Anterior cingulate cortex (tissue), 58 donors: ENCODE results near the gene PKNOX2.

ENCODE experiments used
- DNase-seq, 58 donors: peaks; one replicate each; lab custom pipeline; 2025; lab: John Stamatoyannopoulos, UW

Gene PKNOX2

DNA sequence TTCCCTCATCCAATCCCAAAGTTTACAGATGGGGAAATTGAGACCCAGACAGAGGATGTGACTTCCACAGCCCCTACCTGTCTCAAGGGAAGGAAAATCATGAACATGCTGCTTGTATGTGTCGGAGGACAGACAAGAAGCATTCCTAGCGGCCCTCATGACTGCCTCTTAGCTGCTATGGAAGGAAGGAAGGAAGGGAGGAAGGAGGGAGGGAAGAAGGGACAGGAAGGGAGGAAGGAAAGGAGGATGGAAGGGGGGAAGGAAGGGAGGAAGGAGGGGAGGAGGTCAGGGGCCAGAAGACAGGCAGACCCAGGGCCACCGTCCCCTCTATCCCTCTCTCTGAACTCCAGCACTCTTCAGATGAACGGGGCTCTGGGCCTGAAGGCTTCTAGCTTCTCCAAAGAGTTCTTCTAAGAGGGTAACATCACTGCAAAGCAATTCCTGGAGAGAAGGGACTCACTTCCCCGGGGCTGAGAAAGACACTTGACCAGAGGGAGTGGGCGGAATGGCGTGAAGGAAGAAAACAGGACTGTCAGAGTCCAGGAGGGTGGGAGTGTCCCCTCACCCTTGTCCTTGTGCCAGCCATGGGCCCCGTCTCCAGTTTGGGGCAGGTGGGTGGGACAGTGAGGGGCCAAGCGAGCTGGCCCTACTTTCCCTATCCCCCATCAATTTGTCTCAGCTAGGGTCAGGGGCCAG, 182.2 kb downstream of the PKNOX2 start:
- no peak for DNase-seq

DNA sequence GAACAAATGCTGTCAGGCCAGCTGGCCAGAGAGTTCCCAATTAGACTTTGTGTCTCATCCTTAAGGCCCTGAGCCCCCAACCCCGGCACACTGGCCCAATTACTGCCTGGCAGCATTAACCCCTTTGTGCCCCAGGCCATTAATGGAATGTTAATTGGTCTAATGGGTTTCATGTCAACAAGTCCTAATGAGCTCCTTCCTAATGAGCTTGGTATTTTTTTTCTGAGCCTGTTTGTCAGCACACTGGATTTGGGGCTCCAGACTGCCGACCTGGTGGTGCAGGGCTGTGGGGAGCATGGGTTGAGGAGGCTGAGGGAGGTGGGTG, 182.7 kb downstream of the PKNOX2 start:
- no peak for DNase-seq

DNA sequence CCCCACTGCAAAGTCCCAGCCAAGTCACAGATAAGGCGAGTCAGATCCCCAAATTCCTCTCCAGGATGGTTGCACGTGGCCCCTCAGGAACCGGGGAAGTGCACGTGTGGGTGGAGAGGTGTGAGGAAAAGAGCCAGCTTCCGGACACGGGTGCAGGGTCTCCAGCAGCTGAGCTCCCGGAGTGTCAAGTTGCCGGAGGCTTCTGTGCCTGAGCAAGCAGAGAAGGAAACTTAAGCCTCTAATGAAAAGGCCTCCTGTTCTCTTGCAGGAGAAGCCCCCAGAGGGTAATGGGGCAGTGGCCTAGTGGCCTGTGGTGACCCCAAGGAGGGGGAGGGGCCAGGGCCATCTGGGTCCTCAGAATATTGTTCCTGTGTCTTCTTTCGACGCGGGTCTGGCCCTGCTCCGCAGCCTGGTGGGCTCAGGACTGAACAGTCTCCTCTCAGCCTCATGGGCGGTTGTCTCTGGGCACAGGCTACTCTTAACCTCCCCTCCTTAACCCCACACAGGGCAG, 183.6 kb downstream of the PKNOX2 start:
- no peak for DNase-seq

DNA sequence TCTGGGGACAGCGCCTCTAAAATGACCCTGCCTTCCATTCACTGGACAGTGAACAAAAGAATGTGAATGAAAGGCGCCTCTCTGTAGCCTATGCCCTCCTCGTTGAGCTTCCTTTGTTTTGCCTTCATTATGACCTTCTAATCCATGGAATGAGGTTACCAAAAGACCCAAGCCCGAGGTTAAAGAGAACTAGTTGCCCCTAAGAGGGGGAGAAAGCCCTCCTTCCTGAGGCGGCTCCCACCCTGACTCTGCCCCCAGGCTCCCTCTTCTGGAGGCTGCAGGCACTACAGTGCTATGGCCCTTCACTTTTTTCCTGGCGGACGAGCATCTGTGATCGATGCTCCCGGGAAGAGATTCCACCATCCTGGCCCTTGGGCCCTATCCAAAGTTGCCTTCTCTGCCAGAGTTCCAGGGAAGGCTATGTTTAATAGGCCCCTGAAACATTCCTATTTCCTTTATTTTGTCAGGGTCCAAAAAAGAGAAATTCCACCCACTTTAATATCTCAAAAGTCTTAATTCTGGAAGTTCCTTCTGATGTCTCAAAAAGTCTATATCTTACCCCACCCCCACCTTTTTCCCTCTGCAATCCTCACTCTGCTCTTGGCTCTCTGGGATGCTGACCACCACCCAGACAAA, 184.2 kb downstream of the PKNOX2 start:
- peak in 42 of 58 donors; percentile 5 to 71 (median 31) for DNase-seq

DNA sequence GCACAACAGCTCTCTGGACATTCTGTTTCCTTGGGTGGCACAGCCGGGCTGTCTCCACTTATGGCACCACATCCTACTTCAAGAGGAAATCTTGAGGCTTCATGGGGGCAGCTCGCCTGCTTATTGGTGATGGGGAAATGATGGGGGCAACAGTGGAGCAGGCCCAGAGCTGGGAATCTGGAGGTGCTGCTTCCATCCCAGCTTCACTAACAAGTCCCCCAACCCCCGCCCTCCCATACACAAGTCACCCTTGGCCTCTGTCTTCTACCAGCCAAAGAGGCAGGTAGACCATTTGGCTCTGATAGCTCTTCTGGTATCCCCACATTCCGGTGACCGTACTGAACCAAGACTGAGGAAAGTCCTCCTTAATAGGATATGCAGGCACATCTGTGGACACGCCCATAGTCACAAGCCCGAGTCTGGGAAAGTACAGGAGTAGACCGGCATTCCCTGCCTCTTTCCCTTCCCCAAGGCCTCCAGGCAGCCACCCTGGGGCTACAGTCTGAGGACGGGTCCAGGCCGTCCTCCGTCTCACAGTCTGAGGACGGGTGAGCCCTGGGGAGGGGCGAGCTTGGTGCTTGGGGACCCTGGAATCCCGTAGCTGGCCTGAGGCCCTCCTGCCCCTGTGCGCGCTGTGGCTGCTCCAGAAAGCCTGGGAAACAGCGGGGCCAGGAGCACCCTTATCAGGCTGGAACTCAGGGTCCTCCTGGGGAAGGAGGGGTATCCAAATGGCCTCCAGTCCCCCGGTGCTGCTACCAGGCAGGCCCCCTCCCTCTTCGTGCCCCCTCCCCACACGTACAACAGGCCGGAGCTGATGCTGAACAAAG, 185.9 kb downstream of the PKNOX2 start:
- DNase-seq: no peak

DNA sequence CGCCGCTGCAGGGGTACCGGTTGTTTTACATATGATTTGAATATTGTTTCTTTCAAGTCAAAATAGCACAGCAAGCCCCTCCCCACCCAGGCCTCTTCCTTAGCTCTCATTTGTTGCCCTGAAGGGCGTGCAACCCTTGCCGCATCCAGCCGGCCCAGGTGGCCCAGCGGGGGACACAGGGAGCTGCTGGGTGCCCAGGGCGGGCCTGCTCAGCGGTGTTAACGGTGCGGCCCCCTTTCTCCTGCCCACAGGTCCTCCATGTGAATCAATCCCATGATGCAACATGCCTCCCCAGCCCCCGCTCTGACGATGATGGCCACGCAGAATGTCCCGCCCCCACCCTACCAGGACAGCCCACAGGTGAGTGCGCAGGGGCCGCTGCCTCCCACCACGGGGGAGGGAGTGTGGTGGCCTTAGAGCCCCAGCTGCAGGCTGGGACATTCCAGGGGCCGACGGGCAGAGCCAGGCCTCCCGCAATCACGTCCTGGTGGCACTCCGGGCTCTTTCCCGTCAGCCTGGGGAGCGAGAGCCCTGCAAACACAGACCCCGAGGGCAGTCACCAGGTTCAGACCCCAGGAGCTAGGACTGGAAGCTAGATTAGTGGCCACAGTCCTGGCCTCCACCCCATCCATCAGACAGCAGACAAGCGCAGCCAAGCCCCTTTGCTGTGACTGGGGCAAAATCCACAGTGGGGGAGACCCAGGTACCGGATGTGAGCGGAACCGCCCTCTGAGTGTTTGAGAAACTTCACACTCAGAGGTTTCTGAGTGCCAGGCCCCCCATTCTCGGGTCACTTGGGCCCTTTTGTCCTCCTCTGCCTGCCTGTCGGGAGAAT, 186.7 kb downstream of the PKNOX2 start:
- DNase-seq: no peak

DNA sequence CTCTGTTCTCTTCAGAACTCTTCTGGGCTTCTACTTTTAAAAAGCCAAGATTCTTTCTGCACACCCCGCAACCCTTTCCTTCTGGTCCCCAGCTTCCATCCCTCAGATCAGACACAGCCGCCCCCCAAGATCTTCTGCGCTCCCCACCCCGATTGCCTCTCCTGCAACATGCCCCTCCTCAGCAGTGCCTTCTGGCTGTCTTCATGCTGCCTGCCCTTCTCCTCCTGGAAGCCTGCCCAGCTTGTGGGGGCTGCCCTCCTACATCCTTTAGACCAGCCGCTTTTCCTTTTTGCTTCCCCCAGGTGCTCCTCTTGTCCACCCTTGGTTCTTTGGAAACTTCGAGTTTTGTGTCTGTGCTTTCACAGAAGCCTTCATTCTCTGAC, 187.3 kb downstream of the PKNOX2 start:
- DNase-seq: no peak

DNA sequence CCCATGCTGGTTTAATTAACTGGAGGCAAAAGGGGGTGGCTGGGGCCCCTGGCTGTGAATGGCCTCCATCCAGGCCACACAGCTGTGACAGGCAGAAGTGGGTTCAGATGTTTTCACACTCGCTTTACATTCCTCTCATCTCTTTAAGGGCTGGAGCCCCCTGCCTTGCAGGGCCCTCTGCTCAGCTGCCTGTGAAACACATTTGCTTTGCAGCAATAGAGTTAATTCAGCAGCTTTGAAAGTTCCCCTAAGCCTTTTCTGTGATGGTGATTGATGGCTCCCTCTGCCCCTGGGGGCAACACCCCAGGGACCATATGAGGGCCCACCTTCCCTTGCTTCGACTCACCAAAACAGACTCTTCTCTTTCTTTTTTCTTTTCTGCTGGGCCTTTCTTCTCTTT, 192.2 kb downstream of the PKNOX2 start:
- DNase-seq: no peak

DNA sequence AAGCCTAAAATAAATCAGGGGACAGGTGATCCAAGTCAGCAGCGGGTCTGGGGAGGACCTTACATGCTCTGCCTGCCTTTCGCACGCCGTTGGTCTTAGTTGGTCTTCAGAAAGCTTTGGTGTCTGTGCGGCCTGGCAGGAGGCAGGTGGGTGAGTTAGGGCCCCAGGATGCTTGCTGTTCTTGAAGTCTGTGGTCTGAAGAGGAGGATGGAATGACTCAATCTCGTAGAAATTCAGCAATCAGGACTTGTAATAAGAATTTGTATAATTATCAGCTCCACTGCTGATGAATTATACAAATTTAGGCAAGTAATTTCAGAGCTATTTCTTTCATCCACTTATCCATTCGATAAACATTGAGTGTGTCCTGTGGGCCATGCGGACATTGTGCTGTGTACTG, 193.0 kb downstream of the PKNOX2 start:
- DNase-seq: no peak

DNA sequence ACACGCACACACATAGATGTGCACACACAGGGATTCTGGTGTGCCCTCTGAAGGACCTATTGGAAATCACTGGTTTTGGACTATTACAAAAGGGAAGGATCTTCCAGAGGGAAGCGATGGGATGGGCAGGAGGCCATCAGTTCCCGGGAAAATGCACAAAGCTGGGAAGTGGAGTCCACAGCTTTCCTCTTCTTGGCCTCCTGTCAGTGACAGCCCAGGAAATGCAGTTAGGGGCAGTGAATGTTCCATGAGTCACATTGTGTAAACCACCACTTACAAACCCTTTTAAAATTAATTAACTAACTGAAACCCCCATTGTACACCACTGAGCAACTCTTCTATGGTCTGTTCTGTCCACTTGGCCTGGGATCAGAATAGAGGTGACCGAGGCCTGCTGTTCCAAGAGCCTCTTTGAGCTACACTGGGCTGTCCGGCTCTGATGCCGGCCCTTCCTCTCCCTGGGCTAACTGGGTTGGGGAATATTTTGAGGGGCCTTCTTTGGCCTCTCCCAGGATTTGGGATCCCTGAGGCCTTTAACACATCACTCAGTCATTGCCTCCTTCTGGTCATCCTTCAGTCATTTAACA, 193.8 kb downstream of the PKNOX2 start:
- peak in 1 of 58 donors; percentile 42 for DNase-seq

DNA sequence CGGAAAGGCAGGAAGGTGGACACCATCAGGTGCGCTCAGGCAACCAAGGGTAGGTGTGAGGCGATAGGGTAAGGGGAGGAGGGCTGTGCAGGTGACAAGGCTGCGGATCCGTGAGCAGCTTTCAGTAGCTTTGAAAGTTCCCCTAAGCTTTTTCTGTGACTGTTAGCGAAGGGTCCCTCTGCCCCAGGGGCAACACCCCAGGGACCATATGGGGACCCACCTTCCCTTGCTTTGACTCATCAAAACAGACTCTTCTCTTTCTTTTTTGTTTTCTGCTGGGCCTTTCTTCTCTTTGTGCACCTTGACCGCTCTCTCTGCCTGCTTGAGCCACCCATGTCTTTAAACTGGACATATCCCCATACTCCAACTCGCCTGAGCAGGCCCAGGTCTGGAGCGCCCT, 194.6 kb downstream of the PKNOX2 start:
- no peak for DNase-seq

DNA sequence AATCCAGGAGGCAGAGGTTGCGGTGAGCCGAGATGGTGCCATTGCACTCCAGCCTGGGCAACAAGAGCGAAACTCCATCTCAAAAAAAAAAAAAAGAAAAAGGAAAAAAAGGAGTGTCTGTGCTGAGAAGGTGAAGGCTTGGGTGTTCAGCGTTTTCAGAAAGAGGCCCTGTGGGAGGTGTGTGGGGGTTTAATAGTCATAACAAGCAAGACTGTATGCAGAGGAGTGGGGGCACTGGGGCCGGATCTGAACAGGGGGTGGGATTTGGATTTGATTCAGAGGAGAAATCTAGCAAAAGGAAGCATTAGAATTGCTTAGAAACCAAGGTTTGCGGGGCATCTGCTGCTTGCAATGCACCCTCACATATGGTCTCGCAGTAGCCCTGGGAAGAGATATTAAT, 195.5 kb downstream of the PKNOX2 start:
- peak in 1 of 58 donors; percentile 19 for DNase-seq

DNA sequence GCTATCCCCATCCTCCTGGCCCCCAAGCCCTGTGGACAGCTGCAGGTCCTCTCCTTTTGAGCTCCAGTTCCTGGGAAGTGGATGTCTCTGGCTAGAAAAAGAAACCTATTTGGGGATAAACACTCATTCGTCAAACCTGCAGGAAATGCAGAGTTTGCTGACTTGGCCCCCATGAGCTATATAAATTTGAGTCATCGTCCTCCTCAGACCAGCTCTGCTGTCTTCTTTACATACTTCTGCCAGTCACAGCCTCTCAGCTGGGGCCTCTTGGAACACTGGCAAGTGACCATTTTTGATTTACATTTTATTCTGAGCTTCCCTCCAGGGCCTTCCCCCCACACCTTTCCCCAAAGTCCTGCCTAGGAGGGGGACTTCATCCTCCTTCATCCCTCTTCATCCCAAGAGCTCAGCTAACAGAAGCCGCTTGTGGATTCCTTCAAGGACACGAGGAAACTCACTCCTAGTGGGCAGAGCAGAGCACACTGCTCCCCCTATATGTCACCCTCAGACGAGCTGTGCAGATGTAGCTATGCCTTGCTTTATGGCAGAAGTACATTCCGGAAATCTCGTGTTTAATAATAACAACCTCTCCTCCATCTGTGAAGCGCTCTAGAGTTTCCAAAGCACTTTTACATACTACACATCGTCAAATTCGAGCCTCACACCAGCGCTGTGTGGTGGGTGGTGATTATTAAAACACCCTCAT, 199.7 kb downstream of the PKNOX2 start:
- DNase-seq: peak in 7 of 58 donors; percentile 12 to 69 (median 25)

DNA sequence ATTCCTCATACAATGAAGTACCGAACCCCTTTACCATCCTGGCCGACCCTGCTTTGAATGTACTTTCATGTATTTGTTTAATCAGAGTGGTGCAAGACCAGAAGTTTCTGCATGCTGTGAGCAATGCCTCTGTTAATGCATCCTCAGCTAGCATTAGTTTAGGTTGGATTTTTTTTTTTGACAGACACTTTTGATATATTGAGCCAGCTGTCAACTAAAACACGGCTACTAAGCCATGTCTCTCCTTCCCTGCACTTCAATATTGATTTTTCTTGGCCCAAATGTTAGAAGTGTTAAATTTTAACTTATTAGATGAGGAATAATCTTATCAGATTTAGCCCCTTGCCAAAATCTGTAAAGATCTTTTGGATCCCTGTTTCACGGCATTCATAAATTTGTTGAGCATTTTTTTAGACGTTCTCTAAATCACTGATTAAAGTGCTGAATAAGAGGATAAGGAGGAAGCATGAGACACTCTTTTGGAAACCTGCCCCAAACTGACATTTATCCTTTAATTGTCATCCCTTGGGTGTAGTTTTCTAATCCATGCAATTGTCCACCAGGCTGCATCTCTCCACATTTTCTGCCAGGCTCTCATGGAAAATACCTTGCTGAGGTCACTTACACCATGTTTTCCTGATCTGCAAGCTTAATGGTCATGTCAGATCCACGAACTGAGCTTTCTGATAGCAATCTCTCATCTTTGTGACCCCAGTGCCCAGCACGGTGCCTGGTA, 200.8 kb downstream of the PKNOX2 start:
- DNase-seq: no peak

DNA sequence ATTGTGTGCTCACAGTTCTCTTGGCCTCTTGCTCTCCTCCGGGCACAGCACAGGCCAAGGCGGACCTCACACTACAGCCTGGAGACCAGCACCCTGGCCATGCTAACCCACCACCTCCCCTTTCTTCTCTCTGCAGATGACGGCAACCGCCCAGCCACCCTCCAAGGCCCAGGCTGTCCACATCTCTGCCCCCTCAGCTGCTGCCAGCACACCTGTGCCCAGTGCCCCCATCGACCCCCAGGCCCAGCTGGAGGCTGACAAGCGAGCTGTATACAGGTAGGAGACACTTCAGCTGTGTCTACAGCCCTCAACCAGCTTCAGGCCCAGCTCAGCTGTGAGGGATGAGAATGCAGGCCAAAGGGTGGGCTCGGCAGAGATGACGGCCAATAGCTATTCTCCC, 203.2 kb downstream of the PKNOX2 start:
- DNase-seq: no peak

DNA sequence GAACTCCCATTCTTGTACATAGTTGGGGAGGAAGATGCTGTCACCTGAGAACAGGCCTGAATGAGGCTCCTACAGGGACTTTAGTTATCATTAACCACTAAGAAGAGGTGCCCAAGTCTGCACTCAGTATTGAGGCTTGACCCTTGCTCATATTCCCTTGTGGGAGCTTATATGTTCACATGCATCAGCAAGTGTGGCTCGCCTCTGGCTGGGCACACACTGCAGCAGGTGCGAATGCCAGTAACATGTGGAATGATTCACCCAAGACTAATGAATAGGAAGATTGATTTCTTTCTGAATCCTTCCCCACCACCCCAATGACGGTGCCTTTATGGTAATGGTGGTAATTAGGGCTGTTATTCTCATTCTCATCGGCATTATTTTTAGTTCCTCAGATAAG, 204.2 kb downstream of the PKNOX2 start:
- no peak for DNase-seq

DNA sequence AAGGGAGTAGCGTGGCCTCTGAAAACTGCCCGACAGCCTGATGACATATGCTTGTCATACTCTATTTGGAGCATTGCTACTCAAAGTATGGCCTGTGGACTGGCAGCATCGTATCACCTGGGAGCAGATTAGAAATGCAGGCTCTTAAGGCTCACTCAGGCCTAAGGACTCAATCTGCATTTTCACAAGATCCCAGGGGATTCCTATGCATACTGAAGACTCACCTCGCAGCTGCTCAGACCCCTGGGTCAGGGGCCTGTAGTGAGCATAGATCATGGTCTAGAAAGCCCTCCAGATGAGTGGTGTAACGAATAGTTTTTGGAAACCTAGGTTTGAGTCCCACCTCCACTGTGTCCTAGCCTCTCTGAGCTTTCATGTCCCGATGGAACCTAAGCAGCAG, 205.3 kb downstream of the PKNOX2 start:
- DNase-seq: no peak

DNA sequence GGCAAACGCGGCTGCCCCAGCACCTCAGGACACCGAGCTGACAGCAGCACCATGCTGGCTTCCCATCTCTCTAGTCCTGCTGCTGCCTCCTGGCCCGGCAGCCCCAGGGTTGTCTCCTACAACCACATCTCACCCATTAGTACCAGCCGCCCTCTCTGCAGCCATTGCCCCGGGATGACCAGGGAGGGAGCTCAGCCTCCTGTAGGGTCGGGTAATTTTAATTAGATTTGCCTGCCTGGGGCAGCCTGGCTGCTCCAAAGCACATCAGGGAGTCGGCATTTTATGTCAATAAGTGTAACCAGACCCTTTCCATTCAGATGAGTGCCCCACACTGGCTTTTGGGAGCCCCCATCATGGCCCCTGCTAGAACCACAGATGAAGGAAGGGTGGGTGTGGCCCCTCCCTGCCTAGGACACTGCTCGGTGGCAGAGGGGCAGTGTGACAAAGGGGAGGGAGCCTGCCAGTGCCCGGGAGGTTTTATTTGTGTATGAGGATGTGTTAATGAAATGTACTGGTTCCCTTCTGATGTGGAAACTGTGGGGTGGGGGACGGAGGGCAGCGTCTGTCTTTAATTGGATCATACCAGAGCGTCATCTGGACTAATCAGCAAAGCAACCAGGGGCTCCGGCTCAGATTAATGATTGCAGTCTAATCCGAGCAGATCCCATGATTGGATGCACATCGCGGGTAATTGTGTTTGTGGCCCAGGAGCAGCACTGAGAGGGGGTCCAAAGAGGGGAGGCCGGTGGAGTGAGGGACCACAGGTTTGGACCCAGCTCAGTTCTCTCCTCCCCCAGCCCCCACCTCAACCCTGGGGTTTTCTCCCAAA, 206.2 kb downstream of the PKNOX2 start:
- no peak for DNase-seq
